ENCODE data around the gene SMG9.

DNA sequence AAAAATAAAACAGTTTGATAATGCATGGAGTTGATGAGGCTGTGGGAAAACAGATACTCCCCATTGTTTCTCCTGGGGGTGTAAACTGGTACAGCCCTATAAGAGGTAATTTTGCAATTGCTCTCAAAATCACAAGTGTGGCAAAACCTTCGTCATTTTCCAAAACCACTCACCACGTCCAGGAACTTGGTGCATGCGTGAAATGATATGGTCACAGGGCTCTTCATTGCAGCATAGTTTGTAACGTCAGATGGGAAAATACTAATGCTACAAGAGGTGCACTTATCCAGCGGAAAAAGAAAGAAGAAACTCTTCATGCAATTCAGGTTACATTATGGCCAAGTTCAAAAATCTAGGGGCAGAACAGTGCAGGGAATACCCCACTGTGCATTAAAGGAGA lies 72.9 kb downstream of the SMG9 start:
- TF ChIP-seq, protein P1, sequence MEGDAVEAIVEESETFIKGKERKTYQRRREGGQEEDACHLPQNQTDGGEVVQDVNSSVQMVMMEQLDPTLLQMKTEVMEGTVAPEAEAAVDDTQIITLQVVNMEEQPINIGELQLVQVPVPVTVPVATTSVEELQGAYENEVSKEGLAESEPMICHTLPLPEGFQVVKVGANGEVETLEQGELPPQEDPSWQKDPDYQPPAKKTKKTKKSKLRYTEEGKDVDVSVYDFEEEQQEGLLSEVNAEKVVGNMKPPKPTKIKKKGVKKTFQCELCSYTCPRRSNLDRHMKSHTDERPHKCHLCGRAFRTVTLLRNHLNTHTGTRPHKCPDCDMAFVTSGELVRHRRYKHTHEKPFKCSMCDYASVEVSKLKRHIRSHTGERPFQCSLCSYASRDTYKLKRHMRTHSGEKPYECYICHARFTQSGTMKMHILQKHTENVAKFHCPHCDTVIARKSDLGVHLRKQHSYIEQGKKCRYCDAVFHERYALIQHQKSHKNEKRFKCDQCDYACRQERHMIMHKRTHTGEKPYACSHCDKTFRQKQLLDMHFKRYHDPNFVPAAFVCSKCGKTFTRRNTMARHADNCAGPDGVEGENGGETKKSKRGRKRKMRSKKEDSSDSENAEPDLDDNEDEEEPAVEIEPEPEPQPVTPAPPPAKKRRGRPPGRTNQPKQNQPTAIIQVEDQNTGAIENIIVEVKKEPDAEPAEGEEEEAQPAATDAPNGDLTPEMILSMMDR (IDR thresholded peaks at IDR 0.05; ENCODE audit: low read depth, low read length): no peak
- TF ChIP-seq POLR2A (IDR thresholded peaks at IDR 0.05; ENCODE audit: extremely low read depth, insufficient read length) (no peak), MYC (IDR thresholded peaks at IDR 0.05; ENCODE audit: low read depth, low read length) (no peak)
- TF ChIP-seq, protein P2, sequence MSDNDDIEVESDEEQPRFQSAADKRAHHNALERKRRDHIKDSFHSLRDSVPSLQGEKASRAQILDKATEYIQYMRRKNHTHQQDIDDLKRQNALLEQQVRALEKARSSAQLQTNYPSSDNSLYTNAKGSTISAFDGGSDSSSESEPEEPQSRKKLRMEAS (IDR thresholded peaks at IDR 0.05; ENCODE audit: low read depth, low read length): no peak

Measured in NB4 (cell line).